SU-DHL-6 (cell line): ENCODE results near the gene NABP1.
"Not testable (repeated sequence)": the region's sequence is repeated elsewhere in the genome, so short reads cannot be mapped to it uniquely, and the experiment has no call there.

ENCODE experiments used
- H2AFZ ChIP-seq: fragments of 200-600 bp; sonication (generic); 2 replicates; pipeline ENCODE4 v1.6.1; 2014; ENCODE audit warnings: low read depth, mild to moderate bottlenecking, moderate library complexity, mixed read lengths, antibody characterized with exemption, low read length; ENCODE audit not compliant: severe bottlenecking
- H3F3A ChIP-seq: fragments of 200-600 bp; shearing (Covaris generic); 2 replicates; pipeline ENCODE4 v1.6.0; 2016; ENCODE audit warnings: antibody characterized with exemption, mild to moderate bottlenecking; ENCODE audit not compliant: insufficient read depth
- H3K27ac ChIP-seq: fragments of 200-600 bp; sonication (generic); 2 replicates; pipeline ENCODE4 v1.5.1; 2016; ENCODE audit warnings: low read depth, mild to moderate bottlenecking, low read length, moderate library complexity, mixed read lengths
- H3K27me3 ChIP-seq: fragments of 200-600 bp; sonication (generic), shearing (Covaris generic); 2 replicates; pipeline ENCODE4 v1.6.0; 2014; ENCODE audit warnings: mild to moderate bottlenecking, low read length
- H3K36me3 ChIP-seq: fragments of 200-600 bp; sonication (generic); 2 replicates; pipeline ENCODE4 v1.6.1; 2014; ENCODE audit warnings: mild to moderate bottlenecking, low read length, mixed read lengths
- H3K4me2 ChIP-seq: fragments of 300-600, 200-600 bp; shearing (Covaris generic), sonication (generic); 2 replicates; pipeline ENCODE4 v1.6.0; 2014; ENCODE audit warnings: low read length, low read depth, mild to moderate bottlenecking; ENCODE audit not compliant: poor library complexity, severe bottlenecking
- H3K4me3 ChIP-seq: fragments of 200-600 bp; sonication (generic); 2 replicates; pipeline ENCODE4 v1.5.1; 2014; ENCODE audit warnings: antibody characterized with exemption, low read length, mild to moderate bottlenecking, mixed read lengths; ENCODE audit not compliant: insufficient read depth, poor library complexity, severe bottlenecking
- H3K79me2 ChIP-seq: fragments of 200-600 bp; sonication (generic); 2 replicates; pipeline ENCODE4 v1.6.1; 2014; ENCODE audit warnings: mild to moderate bottlenecking, low read length, moderate library complexity; ENCODE audit not compliant: insufficient read depth
- H3K9ac ChIP-seq: fragments of 200-600 bp; sonication (generic); 2 replicates; pipeline ENCODE4 v1.7.0; 2014; ENCODE audit warnings: mild to moderate bottlenecking, low read length
- H3K9me2 ChIP-seq: fragments of 200-600 bp; sonication (generic); replicated peaks from 2 replicates; pipeline ENCODE4 v1.6.1; 2014; ENCODE audit warnings: low read length; ENCODE audit not compliant: insufficient read depth
- H3K9me3 ChIP-seq: fragments of 200-600 bp; sonication (generic); 2 replicates; pipeline ENCODE4 v1.6.1; 2014; ENCODE audit warnings: low read length, mixed read lengths; ENCODE audit not compliant: insufficient read depth
- H4K20me1 ChIP-seq: fragments of 200-600 bp; sonication (generic); 2 replicates; pipeline ENCODE4 v1.6.1; 2014; ENCODE audit warnings: low read depth, mild to moderate bottlenecking, antibody characterized with exemption, low read length, moderate library complexity, mixed read lengths
- CTCF ChIP-seq: fragments of 200-600 bp; sonication (generic); IDR thresholded peaks from one replicate; pipeline ENCODE4 v1.5.1; 2017; ENCODE audit warnings: antibody characterized with exemption, mild to moderate bottlenecking, low read length, moderate library complexity; ENCODE audit not compliant: insufficient read depth, poor library complexity, severe bottlenecking
- EZH2phosphoT487 ChIP-seq: fragments of 200-600 bp; sonication (generic), shearing (Covaris generic); conservative IDR thresholded peaks from 2 replicates; pipeline ENCODE4 v1.6.1; 2018; ENCODE audit warnings: mild to moderate bottlenecking, antibody characterized with exemption, low read length, moderate library complexity, mixed read lengths

Gene NABP1

GRCh38 chr2:191641609-191642008 is 36.3 kb upstream of the NABP1 start:
- H3F3A ChIP-seq: no peaks in the 10 kb centered on the region
- no peaks in the 10 kb centered on the region for H4K20me1 ChIP-seq
- no peak overlapping the region for H3K4me3 ChIP-seq
- TF ChIP-seq EZH2phosphoT487 (no peak), CTCF (no peak)
- H3K79me2 ChIP-seq: no peaks in the 10 kb centered on the region
- no peak overlapping the region for H3K27ac ChIP-seq
- H3K36me3 ChIP-seq: no peaks in the 10 kb centered on the region
- no peak overlapping the region for H3K9ac ChIP-seq
- no peaks in the 10 kb centered on the region for H3K27me3 ChIP-seq
- H3K4me2 ChIP-seq: no peak overlapping the region
- H3K9me2 ChIP-seq: no peaks in the 10 kb centered on the region
- no peak overlapping the region for H2AFZ ChIP-seq
- H3K9me3 ChIP-seq: no peaks in the 10 kb centered on the region

- Histone ChIP-seq H3K9me3 (no peaks in the 10 kb centered on the region), H3K27me3 (no peaks in the 10 kb centered on the region), H3K9ac (no peak overlapping the region), H3K9me2 (no peaks in the 10 kb centered on the region), H3F3A (no peaks in the 10 kb centered on the region), H3K27ac (no peak overlapping the region), H2AFZ (no peak overlapping the region), H3K4me3 (no peak overlapping the region), H4K20me1 (no peaks in the 10 kb centered on the region), H3K36me3 (no peaks in the 10 kb centered on the region), H3K4me2 (no peak overlapping the region), H3K79me2 (no peaks in the 10 kb centered on the region)
- TF ChIP-seq EZH2phosphoT487 (no peak), CTCF (no peak)
These were observed 35.4 kb upstream of the NABP1 start for GRCh38 chr2:191642541-191642940.

GRCh38 chr2:191643429-191643828 is 34.5 kb upstream of the NABP1 start:
- Histone ChIP-seq H3K9ac (no peak overlapping the region), H4K20me1 (no peaks in the 10 kb centered on the region), H3K27ac (no peak overlapping the region), H3K36me3 (no peaks in the 10 kb centered on the region), H2AFZ (no peak overlapping the region), H3K27me3 (no peaks in the 10 kb centered on the region), H3K4me3 (no peak overlapping the region), H3K79me2 (no peaks in the 10 kb centered on the region), H3F3A (no peaks in the 10 kb centered on the region), H3K9me3 (no peaks in the 10 kb centered on the region), H3K4me2 (no peak overlapping the region), H3K9me2 (no peaks in the 10 kb centered on the region)
- TF ChIP-seq EZH2phosphoT487 (no peak), CTCF (no peak)

DNA sequence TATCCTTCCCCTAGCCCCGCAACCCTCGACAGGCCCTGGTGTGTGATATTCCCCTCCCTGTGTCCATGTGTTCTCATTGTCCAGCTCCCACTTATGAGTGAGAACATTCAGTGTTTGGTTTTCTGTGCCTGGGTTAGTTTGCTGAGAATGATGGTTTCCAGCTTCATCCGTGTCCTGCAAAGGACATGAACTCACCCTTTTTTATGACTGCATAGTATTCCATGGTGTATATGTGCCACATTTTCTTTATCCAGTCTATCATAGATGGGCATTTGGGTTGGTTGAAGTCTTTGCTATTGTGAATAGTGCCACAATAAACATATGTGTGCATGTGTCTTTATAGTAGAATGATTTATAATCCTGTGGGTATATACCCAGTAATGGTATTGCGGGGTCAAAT is 33.3 kb upstream of the NABP1 start:
- H3K27me3 ChIP-seq, H2AFZ ChIP-seq, H3K27ac ChIP-seq, H3K4me2 ChIP-seq, H3K36me3 ChIP-seq, H3K9ac ChIP-seq, H3K9me2 ChIP-seq, H3F3A ChIP-seq, H3K4me3 ChIP-seq, H3K9me3 ChIP-seq, H4K20me1 ChIP-seq, H3K79me2 ChIP-seq: not testable (repeated sequence)
